Panc1 (cell line): ENCODE data around the gene LGI4.

Experiments used
- CTCF ChIP-seq: fragments of 450-650 bp; IDR thresholded peaks from 2 replicates; pipeline ENCODE4 v1.5.1; 2017; ENCODE audit warnings: mild to moderate bottlenecking
- POLR2AphosphoS5 ChIP-seq: IDR thresholded peaks from 2 replicates; pipeline ENCODE4 v1.6.1; 2012; ENCODE audit warnings: mild to moderate bottlenecking, low read depth, low read length, moderate library complexity
- REST ChIP-seq, 2 experiments: IDR thresholded peaks; 2 replicates each; pipeline ENCODE4 v1.6.1; 2011 to 2012; ENCODE audit warnings: low read depth in 2 of 2, control low read depth in 1 of 2, low read length in 1 of 2, mild to moderate bottlenecking in 1 of 2, moderate library complexity in 1 of 2; ENCODE audit not compliant: insufficient read depth in 1 of 2
- SIN3A ChIP-seq: IDR thresholded peaks from 2 replicates; pipeline ENCODE4 v1.6.1; 2012; ENCODE audit warnings: low read depth, mild to moderate bottlenecking, low read length, moderate library complexity, borderline replicate concordance; ENCODE audit not compliant: insufficient read depth
- TCF7L2 ChIP-seq: IDR thresholded peaks from 2 replicates; pipeline ENCODE4 v1.6.1; 2011; ENCODE audit warnings: mild to moderate bottlenecking, low read depth, low read length, inconsistent platforms

GRCh38 chr19:35144600-35145436, 10.0 kb upstream of the LGI4 start:
- TF ChIP-seq CTCF: no peak
- no peak for TF ChIP-seq POLR2AphosphoS5
- TF ChIP-seq SIN3A: no peak
- TF ChIP-seq TCF7L2: no peak
- TF ChIP-seq REST (IDR thresholded peaks at IDR 0.05; ENCODE audit: insufficient read depth in 1 of 2, low read depth in 2 of 2, low read length in 1 of 2): no peak
